Mammary epithelial cell (primary cell): ENCODE results near the gene GSTP1.

Experiments
- EZH2 ChIP-seq: IDR thresholded peaks from 2 replicates; pipeline ENCODE4 v1.6.1; 2012; ENCODE audit warnings: low read length, inconsistent platforms, borderline replicate concordance
- TF ChIP-seq, protein P1 (sequence below), 2 donors: IDR thresholded peaks in 1 of 2; conservative IDR thresholded peaks in 1 of 2; 2 replicates each; pipeline ENCODE4 v1.5.1; 2011 to 2012; ENCODE audit warnings: inconsistent platforms in 2 of 2, low read length in 2 of 2, mild to moderate bottlenecking in 2 of 2, control low read depth in 1 of 2, low read depth in 1 of 2; ENCODE audit not compliant: insufficient read depth in 1 of 2; ENCODE audit errors: extremely low read depth in 1 of 2

- TF ChIP-seq, protein P1, sequence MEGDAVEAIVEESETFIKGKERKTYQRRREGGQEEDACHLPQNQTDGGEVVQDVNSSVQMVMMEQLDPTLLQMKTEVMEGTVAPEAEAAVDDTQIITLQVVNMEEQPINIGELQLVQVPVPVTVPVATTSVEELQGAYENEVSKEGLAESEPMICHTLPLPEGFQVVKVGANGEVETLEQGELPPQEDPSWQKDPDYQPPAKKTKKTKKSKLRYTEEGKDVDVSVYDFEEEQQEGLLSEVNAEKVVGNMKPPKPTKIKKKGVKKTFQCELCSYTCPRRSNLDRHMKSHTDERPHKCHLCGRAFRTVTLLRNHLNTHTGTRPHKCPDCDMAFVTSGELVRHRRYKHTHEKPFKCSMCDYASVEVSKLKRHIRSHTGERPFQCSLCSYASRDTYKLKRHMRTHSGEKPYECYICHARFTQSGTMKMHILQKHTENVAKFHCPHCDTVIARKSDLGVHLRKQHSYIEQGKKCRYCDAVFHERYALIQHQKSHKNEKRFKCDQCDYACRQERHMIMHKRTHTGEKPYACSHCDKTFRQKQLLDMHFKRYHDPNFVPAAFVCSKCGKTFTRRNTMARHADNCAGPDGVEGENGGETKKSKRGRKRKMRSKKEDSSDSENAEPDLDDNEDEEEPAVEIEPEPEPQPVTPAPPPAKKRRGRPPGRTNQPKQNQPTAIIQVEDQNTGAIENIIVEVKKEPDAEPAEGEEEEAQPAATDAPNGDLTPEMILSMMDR (conservative IDR thresholded peaks at IDR 0.05 in 1 of 2, IDR thresholded peaks at IDR 0.05 in 1 of 2; ENCODE audit: extremely low read depth in 1 of 2, insufficient read depth in 1 of 2, low read depth in 1 of 2, low read length in 2 of 2): no peak
- no peak for TF ChIP-seq EZH2
Measured at GRCh38 chr11:67539550-67539949, 44.1 kb upstream of the GSTP1 start.
